RKO (cell line): Measurements from ENCODE around the gene UNC5C.

ENCODE experiments used
- DNase-seq: peaks from one replicate; pipeline ENCODE4 v3.0.0-alpha.2; 2016; ENCODE audit warnings: low spot score

The UNC5C gene

GRCh38 chr4:95466791-95467190 is 82.0 kb downstream of the UNC5C start:
- no peak for DNase-seq

GRCh38 chr4:95465010-95465409 is 83.8 kb downstream of the UNC5C start:
- no peak for DNase-seq

- DNase-seq: no peak
These were observed 85.9 kb downstream of the UNC5C start for GRCh38 chr4:95462921-95463320.

- DNase-seq: no peak
These were observed 91.4 kb downstream of the UNC5C start for GRCh38 chr4:95457353-95457752.

GRCh38 chr4:95450294-95450693 is 98.5 kb downstream of the UNC5C start:
- DNase-seq: no peak

GRCh38 chr4:95446173-95446572 is 102.6 kb downstream of the UNC5C start:
- no peak for DNase-seq

GRCh38 chr4:95445251-95445650 is 103.5 kb downstream of the UNC5C start:
- no peak for DNase-seq

GRCh38 chr4:95444812-95445211 is 104.0 kb downstream of the UNC5C start:
- no peak for DNase-seq

GRCh38 chr4:95439896-95440295 is 108.9 kb downstream of the UNC5C start:
- no peak for DNase-seq

GRCh38 chr4:95439071-95439470 is 109.7 kb downstream of the UNC5C start:
- no peak for DNase-seq

GRCh38 chr4:95432466-95432865 is 116.3 kb downstream of the UNC5C start:
- no peak for DNase-seq

GRCh38 chr4:95431678-95432077 is 117.1 kb downstream of the UNC5C start:
- DNase-seq: no peak

- DNase-seq: no peak
These were observed 119.4 kb downstream of the UNC5C start for GRCh38 chr4:95429416-95429815.

- DNase-seq: no peak
These were observed 120.3 kb downstream of the UNC5C start for GRCh38 chr4:95428291-95429070.

GRCh38 chr4:95426455-95426854 is 122.3 kb downstream of the UNC5C start:
- no peak for DNase-seq

GRCh38 chr4:95422436-95422835 is 126.3 kb downstream of the UNC5C start:
- DNase-seq: no peak

- DNase-seq: no peak
These were observed 126.9 kb downstream of the UNC5C start for GRCh38 chr4:95421869-95422268.

GRCh38 chr4:95417531-95417930 is 131.2 kb downstream of the UNC5C start:
- no peak for DNase-seq

GRCh38 chr4:95415346-95415771 is 133.4 kb downstream of the UNC5C start:
- no peak for DNase-seq

GRCh38 chr4:95411371-95412088 is 137.2 kb downstream of the UNC5C start:
- no peak for DNase-seq

GRCh38 chr4:95410387-95410977 is 138.3 kb downstream of the UNC5C start:
- no peak for DNase-seq

GRCh38 chr4:95409750-95410149 is 139.0 kb downstream of the UNC5C start:
- no peak for DNase-seq

- peak; percentile 19 for DNase-seq
These were observed 139.6 kb downstream of the UNC5C start for GRCh38 chr4:95409127-95409526.
